Stimulated activated CD4-positive, alpha-beta T cell treated with anti-CD3 and anti-CD28 coated beads, Interleukin-2, amount 100 ng/mL, for 24 hours (primary cell): Measurements from ENCODE around the gene SLC7A5.
"Not testable (repeated sequence)": the region's sequence is repeated elsewhere in the genome, so short reads cannot be mapped to it uniquely, and the experiment has no call there.

ENCODE experiments used
- DNase-seq, 2 donors: peaks; one replicate each; pipeline ENCODE4 v3.0.0-alpha.2; 2020

Gene SLC7A5

GRCh38 chr16:87869061-87869878, at the start of gene SLC7A5:
Gene SLC7A5, minus strand, starts transcription at chr16:87869507. Its CDS starts 85 bp downstream, at chr16:87869422.
- peak; percentile 91 to 94 for DNase-seq

GRCh38 chr16:87918338-87918737, 49.0 kb upstream of the SLC7A5 start:
- DNase-seq = no peak

GRCh38 chr16:87917503-87917902, 48.2 kb upstream of the SLC7A5 start:
- no peak for DNase-seq

- no peak for DNase-seq
Measured at GRCh38 chr16:87914812-87915211, 45.5 kb upstream of the SLC7A5 start.

- DNase-seq = not testable (repeated sequence)
Measured at GRCh38 chr16:87914021-87914725, 44.9 kb upstream of the SLC7A5 start.

GRCh38 chr16:87912691-87913090, 43.4 kb upstream of the SLC7A5 start:
- DNase-seq = not testable (repeated sequence)

GRCh38 chr16:87911106-87911763, 41.9 kb upstream of the SLC7A5 start:
- DNase-seq = not testable (repeated sequence)

GRCh38 chr16:87909203-87909935, 40.1 kb upstream of the SLC7A5 start:
- DNase-seq = peak; percentile 91 to 95

- not testable (repeated sequence) for DNase-seq
Measured at GRCh38 chr16:87908101-87908500, 38.8 kb upstream of the SLC7A5 start.

GRCh38 chr16:87905521-87905920, 36.2 kb upstream of the SLC7A5 start:
- DNase-seq = not testable (repeated sequence)

- not testable (repeated sequence) for DNase-seq
Measured at GRCh38 chr16:87904963-87905362, 35.7 kb upstream of the SLC7A5 start.

- DNase-seq = not testable (repeated sequence)
Measured at GRCh38 chr16:87900489-87900888, 31.2 kb upstream of the SLC7A5 start.

- peak; percentile 59 to 71 for DNase-seq
Measured at GRCh38 chr16:87897521-87898505, 28.5 kb upstream of the SLC7A5 start.

- peak in 1 of 2 donors; percentile 28 for DNase-seq
Measured at GRCh38 chr16:87896924-87897520, 27.7 kb upstream of the SLC7A5 start.

- peak in 1 of 2 donors; percentile 27 for DNase-seq
Measured at GRCh38 chr16:87896176-87896890, 27.0 kb upstream of the SLC7A5 start.

- DNase-seq = peak; percentile 82 to 84
Measured at GRCh38 chr16:87895641-87896141, 26.4 kb upstream of the SLC7A5 start.

GRCh38 chr16:87894005-87894404, 24.7 kb upstream of the SLC7A5 start:
- not testable (repeated sequence) for DNase-seq

- no peak for DNase-seq
Measured at GRCh38 chr16:87891764-87892163, 22.5 kb upstream of the SLC7A5 start.

- peak in 1 of 2 donors; percentile 57 for DNase-seq
Measured at GRCh38 chr16:87889762-87890161, 20.5 kb upstream of the SLC7A5 start.

- not testable (repeated sequence) for DNase-seq
Measured at GRCh38 chr16:87888346-87888745, 19.0 kb upstream of the SLC7A5 start.
